Retinal pigment epithelial cell (primary cell): ENCODE measurements around the gene MAP3K10.

Experiments
- DNase-seq: peaks from one replicate; pipeline ENCODE4 v3.0.0-alpha.2; 2010; ENCODE audit warnings: low read depth
- H3K4me3 ChIP-seq: 2 replicates; pipeline ENCODE4 v1.5.1; 2011; ENCODE audit warnings: mild to moderate bottlenecking, low read length, control low read depth, moderate library complexity
- TF ChIP-seq, protein P1 (sequence below): conservative IDR thresholded peaks from 2 replicates; pipeline ENCODE4 v1.5.1; 2011; ENCODE audit warnings: low read depth, low read length, control low read depth, inconsistent platforms

MAP3K10 gene

DNA sequence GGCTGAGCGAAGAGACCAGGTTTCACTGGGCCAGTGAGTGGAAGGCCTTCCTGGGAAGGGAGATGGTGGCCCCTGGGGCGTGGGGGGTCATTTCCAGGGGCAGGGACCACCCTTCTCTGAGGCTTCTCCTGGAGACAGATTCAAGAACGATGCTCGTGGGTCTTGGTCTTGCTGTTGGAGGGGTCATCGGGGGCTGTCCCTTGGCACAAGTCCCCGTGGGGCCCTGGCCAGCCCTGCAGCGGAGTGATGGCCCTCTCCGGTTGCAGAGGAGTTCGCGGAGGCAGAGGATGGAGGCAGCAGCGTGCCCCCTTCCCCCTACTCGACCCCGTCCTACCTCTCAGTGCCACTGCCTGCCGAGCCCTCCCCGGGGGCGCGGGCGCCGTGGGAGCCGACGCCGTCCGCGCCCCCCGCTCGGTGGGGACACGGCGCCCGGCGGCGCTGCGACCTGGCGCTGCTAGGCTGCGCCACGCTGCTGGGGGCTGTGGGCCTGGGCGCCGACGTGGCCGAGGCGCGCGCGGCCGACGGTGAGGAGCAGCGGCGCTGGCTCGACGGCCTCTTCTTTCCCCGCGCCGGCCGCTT, 22.1 kb downstream of the MAP3K10 start:
- TF ChIP-seq, protein P1, sequence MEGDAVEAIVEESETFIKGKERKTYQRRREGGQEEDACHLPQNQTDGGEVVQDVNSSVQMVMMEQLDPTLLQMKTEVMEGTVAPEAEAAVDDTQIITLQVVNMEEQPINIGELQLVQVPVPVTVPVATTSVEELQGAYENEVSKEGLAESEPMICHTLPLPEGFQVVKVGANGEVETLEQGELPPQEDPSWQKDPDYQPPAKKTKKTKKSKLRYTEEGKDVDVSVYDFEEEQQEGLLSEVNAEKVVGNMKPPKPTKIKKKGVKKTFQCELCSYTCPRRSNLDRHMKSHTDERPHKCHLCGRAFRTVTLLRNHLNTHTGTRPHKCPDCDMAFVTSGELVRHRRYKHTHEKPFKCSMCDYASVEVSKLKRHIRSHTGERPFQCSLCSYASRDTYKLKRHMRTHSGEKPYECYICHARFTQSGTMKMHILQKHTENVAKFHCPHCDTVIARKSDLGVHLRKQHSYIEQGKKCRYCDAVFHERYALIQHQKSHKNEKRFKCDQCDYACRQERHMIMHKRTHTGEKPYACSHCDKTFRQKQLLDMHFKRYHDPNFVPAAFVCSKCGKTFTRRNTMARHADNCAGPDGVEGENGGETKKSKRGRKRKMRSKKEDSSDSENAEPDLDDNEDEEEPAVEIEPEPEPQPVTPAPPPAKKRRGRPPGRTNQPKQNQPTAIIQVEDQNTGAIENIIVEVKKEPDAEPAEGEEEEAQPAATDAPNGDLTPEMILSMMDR: no peak
- no peak for DNase-seq
- H3K4me3 ChIP-seq: no peak overlapping the region

DNA sequence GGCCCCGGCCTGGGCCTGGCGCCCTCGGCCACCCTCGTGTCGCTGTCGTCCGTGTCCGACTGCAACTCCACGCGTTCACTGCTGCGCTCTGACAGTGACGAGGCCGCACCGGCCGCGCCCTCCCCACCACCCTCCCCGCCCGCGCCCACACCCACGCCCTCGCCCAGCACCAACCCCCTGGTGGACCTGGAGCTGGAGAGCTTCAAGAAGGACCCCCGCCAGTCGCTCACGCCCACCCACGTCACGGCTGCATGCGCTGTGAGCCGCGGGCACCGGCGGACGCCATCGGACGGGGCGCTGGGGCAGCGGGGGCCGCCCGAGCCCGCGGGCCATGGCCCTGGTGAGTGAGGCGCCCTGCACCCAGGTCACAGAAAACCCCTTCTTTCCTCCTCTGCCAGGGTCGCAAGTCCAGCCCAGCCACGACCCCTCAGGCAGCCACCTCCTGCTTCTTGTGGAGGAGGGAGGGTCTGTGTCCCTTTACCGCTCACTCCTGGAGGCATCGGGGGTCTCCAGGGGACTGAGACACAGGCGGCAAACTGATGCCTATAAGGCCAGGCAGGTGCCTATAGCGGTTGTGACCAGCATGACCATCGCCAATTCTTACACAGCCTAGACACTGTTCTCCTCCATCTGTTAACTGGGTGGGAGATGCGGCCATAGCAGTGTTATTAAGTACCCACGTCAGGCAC, 22.8 kb downstream of the MAP3K10 start:
- H3K4me3 ChIP-seq: no peak overlapping the region
- DNase-seq: no peak
- TF ChIP-seq, protein P1: no peak

DNA sequence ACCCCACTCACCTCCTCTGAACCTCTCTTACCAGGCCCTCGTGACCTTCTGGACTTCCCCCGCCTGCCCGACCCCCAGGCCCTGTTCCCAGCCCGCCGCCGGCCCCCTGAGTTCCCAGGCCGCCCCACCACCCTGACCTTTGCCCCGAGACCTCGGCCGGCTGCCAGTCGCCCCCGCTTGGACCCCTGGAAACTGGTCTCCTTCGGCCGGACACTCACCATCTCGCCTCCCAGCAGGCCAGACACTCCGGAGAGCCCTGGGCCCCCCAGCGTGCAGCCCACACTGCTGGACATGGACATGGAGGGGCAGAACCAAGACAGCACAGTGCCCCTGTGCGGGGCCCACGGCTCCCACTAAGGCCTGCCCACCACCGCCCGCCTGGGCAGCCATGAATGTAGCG, 23.7 kb downstream of the MAP3K10 start:
- no peak for DNase-seq
- no peak overlapping the region for H3K4me3 ChIP-seq
- TF ChIP-seq, protein P1: no peak

DNA sequence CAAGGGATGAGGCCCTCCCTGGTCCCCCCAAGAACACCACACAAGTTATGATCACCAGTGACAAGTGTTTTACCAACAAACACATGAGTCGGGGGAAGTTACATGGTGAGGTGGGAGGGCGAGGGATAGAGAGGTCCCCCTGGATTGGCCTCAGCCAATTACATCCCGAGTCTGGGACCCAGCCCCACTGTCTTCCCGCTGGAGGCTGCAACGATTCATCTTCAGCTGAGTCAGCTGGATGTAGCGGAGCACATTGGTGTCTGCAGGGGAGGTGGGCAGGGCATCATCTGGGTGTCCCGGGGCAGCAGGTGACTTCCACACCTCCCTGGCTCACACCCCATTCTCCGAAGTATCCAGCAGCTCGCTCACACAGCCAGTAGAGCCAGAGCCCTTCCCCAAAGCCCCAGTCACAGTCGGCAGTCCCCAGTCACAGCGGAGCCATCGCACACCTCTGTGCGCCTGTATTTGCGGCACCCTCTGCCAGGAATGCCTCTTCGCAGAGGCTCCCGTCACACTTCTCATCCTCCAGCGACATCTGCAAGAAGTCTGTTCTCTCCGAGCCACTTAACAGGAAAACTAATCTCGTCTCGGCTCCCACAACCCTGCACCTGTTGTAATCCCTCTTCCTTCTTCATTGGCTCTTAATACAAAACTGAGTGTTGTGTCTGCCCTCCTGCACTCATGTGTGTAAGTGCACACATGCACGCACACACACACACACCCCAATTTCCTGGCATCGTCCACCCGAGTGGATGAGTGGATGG, 25.0 kb downstream of the MAP3K10 start:
- no peak for DNase-seq
- no peak overlapping the region for H3K4me3 ChIP-seq
- TF ChIP-seq, protein P1: no peak

DNA sequence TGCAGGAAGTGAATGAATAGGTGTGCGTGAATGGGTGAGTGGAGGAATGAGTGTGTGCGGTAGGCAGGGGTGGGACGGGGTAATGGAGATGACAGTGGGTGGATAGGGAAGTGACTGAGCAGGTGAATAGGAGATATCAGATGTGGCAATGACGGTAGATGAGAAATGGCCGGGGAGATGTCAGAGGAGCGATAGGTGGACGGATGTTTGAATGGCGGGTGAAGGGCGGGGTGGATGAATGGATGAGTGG, 25.5 kb downstream of the MAP3K10 start:
- no peak for DNase-seq
- no peak overlapping the region for H3K4me3 ChIP-seq
- TF ChIP-seq, protein P1: no peak

DNA sequence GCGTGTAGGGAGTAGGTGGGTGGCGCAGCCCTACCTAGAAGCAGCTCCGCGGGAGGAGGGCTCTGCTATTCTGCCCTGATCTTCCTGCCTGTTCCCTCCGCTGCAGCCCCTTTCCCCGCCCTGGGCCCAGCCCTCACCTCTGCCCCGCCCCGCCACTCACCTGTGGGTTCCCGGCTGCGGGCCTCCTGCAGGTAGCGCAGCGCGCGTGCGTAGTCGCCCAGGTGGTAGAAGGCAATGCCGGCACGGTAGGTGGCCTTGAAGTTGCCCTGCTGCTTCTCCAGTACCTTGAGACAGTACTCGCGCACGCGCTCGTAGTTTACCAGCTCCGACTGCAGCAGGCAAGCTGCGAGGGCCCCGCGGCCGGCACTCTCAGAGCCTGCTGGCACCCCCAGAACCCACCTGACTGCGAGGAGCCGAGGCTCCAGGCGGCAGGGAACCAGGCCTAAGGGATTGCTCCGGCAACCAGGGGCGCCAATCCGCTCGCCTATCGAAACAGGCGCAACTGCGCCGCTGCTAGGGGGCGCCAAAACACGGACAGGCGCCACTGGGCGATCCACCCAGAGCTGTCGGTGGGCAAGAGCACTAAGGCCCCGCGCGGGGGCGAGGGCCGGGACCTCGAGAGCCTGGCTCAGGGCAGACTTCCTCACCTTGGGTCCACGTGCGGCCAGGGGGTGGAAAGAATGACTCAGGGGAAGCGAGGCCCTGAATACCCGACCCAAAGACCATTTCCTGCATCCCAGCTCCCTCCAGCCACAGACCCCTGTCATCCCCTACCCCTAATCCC, 26.0 kb downstream of the MAP3K10 start:
- DNase-seq: no peak
- H3K4me3 ChIP-seq: no peak overlapping the region
- TF ChIP-seq, protein P1: peak; percentile 44
